TTC549 (cell line): ENCODE data around the gene RNU1-1.
"Not testable (repeated sequence)": the region's sequence is repeated elsewhere in the genome, so short reads cannot be mapped to it uniquely, and the experiment has no call there.

Source experiments
- FAIRE-seq: peaks from 2 replicates; lab custom pipeline; 2012; peaks lifted over from hg19 to GRCh38; lab: Jason Lieb, UNC

The RNU1-1 gene

GRCh38 chr1:16514107-16515055, at the start of gene RNU1-1:
RNU1-1 (minus strand) TSS chr1:16514285.
- FAIRE-seq, result not testable (repeated sequence)

GRCh38 chr1:16561035-16561434, 47.0 kb upstream of the RNU1-1 start:
- not testable (repeated sequence) for FAIRE-seq

- not testable (repeated sequence) for FAIRE-seq
Observed at GRCh38 chr1:16560498-16560897, 46.4 kb upstream of the RNU1-1 start.

GRCh38 chr1:16559688-16560087, 45.6 kb upstream of the RNU1-1 start:
- not testable (repeated sequence) for FAIRE-seq

- FAIRE-seq, result not testable (repeated sequence)
Observed at GRCh38 chr1:16557034-16557433, 42.9 kb upstream of the RNU1-1 start.

GRCh38 chr1:16553244-16553643, 39.2 kb upstream of the RNU1-1 start:
- not testable (repeated sequence) for FAIRE-seq

GRCh38 chr1:16550212-16550918, 36.3 kb upstream of the RNU1-1 start:
- not testable (repeated sequence) for FAIRE-seq

- FAIRE-seq, result not testable (repeated sequence)
Observed at GRCh38 chr1:16549545-16549944, 35.5 kb upstream of the RNU1-1 start.

- not testable (repeated sequence) for FAIRE-seq
Observed at GRCh38 chr1:16547502-16548241, 33.6 kb upstream of the RNU1-1 start.

GRCh38 chr1:16545682-16546095, 31.6 kb upstream of the RNU1-1 start:
- FAIRE-seq, result not testable (repeated sequence)

- not testable (repeated sequence) for FAIRE-seq
Observed at GRCh38 chr1:16540421-16540893, 26.4 kb upstream of the RNU1-1 start.

- FAIRE-seq, result not testable (repeated sequence)
Observed at GRCh38 chr1:16537528-16537927, 23.4 kb upstream of the RNU1-1 start.

GRCh38 chr1:16536796-16537195, 22.7 kb upstream of the RNU1-1 start:
- FAIRE-seq, result not testable (repeated sequence)

- FAIRE-seq, result not testable (repeated sequence)
Observed at GRCh38 chr1:16535898-16536297, 21.8 kb upstream of the RNU1-1 start.

GRCh38 chr1:16535487-16535886, 21.4 kb upstream of the RNU1-1 start:
- not testable (repeated sequence) for FAIRE-seq

- FAIRE-seq, result not testable (repeated sequence)
Observed at GRCh38 chr1:16534829-16535456, 20.9 kb upstream of the RNU1-1 start.

- FAIRE-seq, result not testable (repeated sequence)
Observed at GRCh38 chr1:16534239-16534828, 20.2 kb upstream of the RNU1-1 start.

GRCh38 chr1:16532235-16532991, 18.3 kb upstream of the RNU1-1 start:
- not testable (repeated sequence) for FAIRE-seq

GRCh38 chr1:16528338-16528737, 14.3 kb upstream of the RNU1-1 start:
- FAIRE-seq, result not testable (repeated sequence)

GRCh38 chr1:16525769-16526168, 11.7 kb upstream of the RNU1-1 start:
- FAIRE-seq, result not testable (repeated sequence)
